SK-N-MC (cell line): Measurements from ENCODE around the gene POMT1.
"Not testable (repeated sequence)": the region's sequence is repeated elsewhere in the genome, so short reads cannot be mapped to it uniquely, and the experiment has no call there.

Source experiments
- EZH2 ChIP-seq: fragments of 200-600 bp; sonication (generic); IDR thresholded peaks from one replicate; pipeline ENCODE4 v1.6.1; 2017; ENCODE audit warnings: antibody characterized with exemption
- FOXP2 ChIP-seq: optimal IDR thresholded peaks from 2 replicates; pipeline ENCODE3; 2011; ENCODE audit warnings: mild to moderate bottlenecking, moderate library complexity; ENCODE audit not compliant: insufficient read depth; ENCODE audit errors: extremely low read length, control extremely low read depth
- POLR2AphosphoS5 ChIP-seq: IDR thresholded peaks from 2 replicates; pipeline ENCODE4 v1.6.1; 2012; ENCODE audit warnings: mild to moderate bottlenecking, low read depth, low read length, borderline replicate concordance

DNA sequence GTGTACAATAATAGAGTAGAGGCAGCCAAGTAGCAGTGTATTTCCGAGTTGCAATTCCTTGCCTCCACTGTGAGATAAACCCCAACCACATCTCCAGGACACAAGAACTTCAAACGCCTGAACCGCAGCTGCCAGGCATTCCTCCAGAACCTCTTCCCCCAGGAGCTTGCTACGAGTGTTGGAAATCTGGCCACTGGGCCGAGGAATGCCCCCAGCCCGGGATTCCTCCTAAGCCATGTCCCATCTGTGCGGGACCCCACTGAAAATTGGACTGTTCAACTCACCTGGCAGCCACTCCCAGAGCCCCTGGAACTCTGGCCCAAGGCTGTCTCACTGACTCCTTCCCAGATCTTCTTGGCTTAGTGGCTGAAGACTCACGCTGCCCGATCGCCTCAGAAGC is 46.5 kb downstream of the POMT1 start:
- not testable (repeated sequence) for TF ChIP-seq EZH2, FOXP2, POLR2AphosphoS5
